Hindlimb muscle (tissue), 1 donor: ENCODE results near the gene SDR42E1. TPM values are rescaled to one million over a fixed set of nuclear protein-coding genes. Genes with fewer than 3 reads are reported as not detected.

ENCODE experiments used
- polyA plus RNA-seq: library from polyadenylated mRNA; unstranded; fragments of 120-200 nt; gene quantifications from one replicate; pipeline ENCODE4 v1.2.1, GENCODE V29; 2013; ENCODE audit not compliant: insufficient read length

The SDR42E1 gene
- polyA plus RNA-seq, 1 donor, result 0.66 TPM

Other genes starting within 250 kb of the SDR42E1 start
- 8.8 TPM for gene PLCG2, start 232.2 kb downstream of the SDR42E1 start, polyA plus RNA-seq
- 0.30 TPM for gene HSD17B2, start 23.8 kb upstream of the SDR42E1 start, polyA plus RNA-seq
- gene MPHOSPH6, start 158.8 kb upstream of the SDR42E1 start, polyA plus RNA-seq, result 14.7 TPM